HG03066 (cell line): Measurements from ENCODE around the gene THBD.
"Not testable (repeated sequence)": the region's sequence is repeated elsewhere in the genome, so short reads cannot be mapped to it uniquely, and the experiment has no call there.

ENCODE experiments used
- ATAC-seq: cut with Tn5 transposase; IDR thresholded peaks from one replicate; pipeline ENCODE4 v1.9.1; 2021; ENCODE audit warnings: low read depth; ENCODE audit not compliant: unreplicated experiment

Gene THBD

GRCh38 chr20:23039136-23039875 lies 10.2 kb downstream of the THBD start:
- ATAC-seq: no peak

GRCh38 chr20:23037017-23037481 lies 12.4 kb downstream of the THBD start:
- ATAC-seq: no peak

DNA sequence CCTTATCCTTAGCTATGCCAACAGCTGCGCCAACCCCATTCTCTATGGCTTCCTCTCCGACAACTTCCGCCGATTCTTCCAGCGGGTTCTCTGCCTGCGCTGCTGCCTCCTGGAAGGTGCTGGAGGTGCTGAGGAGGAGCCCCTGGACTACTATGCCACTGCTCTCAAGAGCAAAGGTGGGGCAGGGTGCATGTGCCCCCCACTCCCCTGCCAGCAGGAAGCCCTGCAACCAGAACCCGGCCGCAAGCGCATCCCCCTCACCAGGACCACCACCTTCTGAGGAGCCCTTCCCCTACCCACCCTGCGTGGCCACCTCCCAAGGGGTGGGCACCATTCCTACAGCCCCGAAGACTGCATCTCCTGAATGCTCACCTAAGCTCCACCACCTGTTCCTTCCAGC lies 13.1 kb downstream of the THBD start:
- ATAC-seq: no peak

GRCh38 chr20:23035731-23036130 lies 13.7 kb downstream of the THBD start:
- ATAC-seq: no peak

DNA sequence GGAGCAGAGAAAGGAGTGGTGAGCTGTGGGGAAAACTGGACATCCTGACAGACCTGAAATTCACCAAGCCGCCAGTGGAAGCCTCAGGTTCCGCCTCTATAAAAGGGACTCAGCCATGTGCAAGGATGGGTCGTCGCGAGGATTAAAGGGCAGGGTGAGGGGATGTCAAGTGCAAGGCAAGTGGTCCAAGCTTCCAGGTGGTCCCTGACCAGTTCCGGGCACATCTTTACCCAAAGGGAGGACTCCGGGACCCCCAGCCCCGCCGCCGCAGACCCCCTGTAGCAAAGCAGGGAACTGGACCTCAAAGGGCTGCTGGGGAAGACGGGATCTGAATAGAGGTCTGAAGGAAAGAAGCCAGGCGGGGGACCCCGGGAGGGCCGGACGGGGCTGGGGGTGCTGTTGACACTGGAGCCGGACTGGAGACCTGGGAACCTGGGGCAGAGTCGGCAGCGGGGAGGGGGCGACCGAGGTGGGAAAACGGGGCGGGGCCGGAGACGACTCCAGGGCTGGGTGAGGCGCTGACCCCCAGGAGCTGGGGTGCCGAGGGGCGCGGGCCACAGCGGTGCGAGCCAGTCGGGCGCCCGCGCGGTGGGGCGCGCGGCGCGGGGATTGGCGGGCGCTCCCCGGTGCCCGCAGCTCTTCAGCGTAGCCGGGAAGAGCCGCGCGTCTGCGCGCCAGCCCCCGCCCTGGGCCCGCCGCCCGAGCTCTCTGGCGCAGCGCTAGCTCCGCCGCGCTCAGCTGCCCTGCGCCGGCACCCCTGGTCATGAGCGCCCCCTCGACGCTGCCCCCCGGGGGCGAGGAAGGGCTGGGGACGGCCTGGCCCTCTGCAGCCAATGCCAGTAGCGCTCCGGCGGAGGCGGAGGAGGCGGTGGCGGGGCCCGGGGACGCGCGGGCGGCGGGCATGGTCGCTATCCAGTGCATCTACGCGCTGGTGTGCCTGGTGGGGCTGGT lies 14.5 kb downstream of the THBD start, which contains the start of gene SSTR4:
TSS of gene SSTR4 (plus strand) at position 592 of the 951 bp plus-strand sequence. CDS start at position 764, 172 bp downstream.
- no peak for ATAC-seq

- ATAC-seq: no peak
Measured at GRCh38 chr20:23033918-23034317, 15.6 kb downstream of the THBD start.

GRCh38 chr20:23032750-23033078 lies 16.8 kb downstream of the THBD start:
- no peak for ATAC-seq

GRCh38 chr20:23032056-23032749 lies 17.3 kb downstream of the THBD start:
- ATAC-seq: no peak

GRCh38 chr20:23031346-23031745 lies 18.1 kb downstream of the THBD start:
- ATAC-seq: no peak

DNA sequence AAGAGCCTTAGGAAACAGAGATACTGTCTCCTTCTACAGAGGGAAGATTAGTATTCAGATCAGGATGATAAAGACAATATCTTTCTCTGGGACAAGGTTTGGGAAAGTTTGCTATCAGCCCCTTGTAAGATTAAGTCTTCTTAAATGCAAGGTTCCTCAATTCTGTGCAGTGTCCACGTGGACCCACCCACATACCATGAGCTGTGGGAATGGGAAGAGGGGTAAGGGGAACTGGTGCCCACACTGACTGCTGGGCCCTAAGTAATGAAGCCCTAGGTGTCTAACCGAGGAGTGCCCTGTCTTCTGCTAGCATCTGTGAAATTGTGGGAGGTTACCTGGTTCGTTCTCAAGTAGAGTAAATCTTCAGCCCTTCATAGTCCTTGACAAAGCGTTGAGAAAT lies 20.1 kb downstream of the THBD start:
- no peak for ATAC-seq

DNA sequence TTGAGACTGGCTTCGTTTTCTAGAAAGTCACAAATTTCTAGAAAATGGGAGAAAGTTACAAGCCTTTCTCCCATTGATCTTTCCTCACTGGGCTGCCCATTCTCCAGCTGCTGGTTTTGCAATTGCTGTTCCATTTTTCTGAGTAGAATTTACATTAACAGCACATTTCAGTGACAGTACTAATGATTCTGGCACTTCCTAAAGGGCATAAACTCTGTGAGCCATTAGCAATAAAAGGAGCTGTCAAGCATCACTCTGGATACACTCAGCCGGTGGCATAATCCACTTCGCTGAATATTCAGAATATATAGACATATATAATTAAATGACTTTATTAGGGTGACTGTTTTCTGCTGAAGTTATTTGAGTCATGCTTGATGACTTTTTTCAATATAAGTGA lies 21.1 kb downstream of the THBD start:
- no peak for ATAC-seq

DNA sequence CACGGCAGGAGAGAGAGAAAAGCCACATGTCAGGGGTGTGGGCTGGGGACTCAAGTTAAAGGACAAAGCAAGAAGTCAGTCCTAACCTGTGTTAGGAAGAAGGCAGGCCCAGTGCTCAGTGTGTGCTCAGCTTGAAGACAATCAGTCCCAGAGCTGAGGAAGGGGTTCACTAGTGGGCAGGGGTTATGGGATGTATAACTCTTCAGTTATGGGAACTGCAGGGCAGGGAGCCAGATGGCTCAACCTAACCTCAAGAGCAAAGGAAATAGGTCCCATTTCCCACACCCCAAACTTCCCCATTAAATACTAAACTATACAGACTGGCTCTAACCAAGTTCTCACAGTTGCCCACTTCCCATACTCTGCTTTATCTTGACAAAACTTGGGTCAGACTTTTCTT lies 21.8 kb downstream of the THBD start:
- ATAC-seq: no peak

DNA sequence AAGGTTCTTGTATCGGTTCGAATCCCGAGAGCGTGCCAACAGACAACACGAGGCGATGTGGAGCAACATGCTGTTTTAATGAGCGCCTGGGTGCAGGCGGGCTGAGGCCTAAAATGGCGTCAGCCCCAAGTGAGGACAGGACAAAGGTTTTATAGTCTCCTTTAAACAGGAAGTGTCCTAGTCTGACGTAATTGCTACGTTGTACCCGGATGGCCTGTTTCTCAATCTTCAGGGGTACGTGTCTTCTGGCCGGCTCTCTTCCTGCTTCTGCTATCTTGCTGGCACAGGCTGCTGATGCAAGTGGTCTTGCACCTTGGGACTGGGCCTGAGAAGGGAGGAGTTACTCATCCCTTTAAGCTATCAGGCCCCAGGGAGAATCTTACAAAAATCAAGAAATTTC lies 24.0 kb downstream of the THBD start:
- ATAC-seq: not testable (repeated sequence)

- ATAC-seq: no peak
Measured at GRCh38 chr20:23024701-23025100, 24.8 kb downstream of the THBD start.

- no peak for ATAC-seq
Measured at GRCh38 chr20:23023621-23024177, 25.8 kb downstream of the THBD start.

DNA sequence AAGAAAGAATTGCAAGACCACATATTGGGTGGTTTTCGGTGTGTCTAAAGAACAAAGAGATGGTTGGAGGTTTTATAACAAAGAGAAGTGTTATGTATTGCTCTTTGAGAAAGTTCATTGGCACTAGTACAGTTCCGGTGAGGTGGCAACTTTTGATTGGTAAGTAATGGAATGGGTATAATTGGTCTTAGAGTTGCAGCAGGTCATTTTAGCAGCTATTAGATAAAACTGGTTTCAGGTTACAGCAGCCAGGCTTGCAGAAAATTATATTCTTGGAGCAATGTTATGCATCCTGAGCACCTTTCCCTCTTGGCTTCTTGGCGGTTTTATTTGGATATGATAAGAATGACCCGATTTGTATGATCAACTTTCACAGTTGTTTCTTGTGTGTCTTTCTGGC lies 26.6 kb downstream of the THBD start:
- ATAC-seq: no peak

DNA sequence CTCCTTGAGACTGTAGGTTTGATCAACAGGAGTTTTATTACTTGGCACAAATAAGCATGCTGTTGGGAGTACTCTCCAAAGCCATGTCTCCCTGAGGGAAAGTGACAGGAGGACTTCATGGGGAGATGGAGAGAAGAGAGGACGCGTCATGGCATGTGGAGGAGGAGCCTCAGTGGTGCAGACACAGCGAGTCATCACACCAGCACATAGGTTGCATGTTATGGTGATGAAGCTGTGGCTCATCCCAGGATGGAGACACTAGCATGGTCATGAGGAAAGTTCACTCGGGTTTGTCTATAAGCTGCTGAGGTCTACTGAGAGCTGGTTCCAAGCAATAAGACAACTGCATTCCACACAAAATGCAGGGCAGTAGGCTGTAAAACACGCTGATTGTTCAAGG lies 27.5 kb downstream of the THBD start:
- ATAC-seq: no peak

DNA sequence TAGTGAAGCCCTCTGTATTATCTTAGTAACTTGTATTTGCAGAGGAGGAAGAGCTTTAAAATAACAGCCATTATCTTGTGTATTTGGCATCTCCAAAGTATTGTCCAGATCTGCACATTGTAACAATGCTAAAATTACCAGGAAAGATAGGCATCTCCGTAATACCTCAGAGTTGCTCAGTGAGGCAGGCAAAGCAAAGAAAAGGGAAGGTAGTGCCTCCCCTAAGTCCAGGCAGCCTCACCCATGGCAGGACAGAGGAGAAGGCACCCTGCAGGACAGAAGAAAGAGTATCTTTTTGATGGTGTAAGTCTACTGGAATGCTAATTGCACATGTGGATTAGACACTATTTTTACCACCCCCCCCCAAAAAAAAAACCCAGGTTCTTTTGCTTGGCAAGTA lies 27.9 kb downstream of the THBD start:
- no peak for ATAC-seq

DNA sequence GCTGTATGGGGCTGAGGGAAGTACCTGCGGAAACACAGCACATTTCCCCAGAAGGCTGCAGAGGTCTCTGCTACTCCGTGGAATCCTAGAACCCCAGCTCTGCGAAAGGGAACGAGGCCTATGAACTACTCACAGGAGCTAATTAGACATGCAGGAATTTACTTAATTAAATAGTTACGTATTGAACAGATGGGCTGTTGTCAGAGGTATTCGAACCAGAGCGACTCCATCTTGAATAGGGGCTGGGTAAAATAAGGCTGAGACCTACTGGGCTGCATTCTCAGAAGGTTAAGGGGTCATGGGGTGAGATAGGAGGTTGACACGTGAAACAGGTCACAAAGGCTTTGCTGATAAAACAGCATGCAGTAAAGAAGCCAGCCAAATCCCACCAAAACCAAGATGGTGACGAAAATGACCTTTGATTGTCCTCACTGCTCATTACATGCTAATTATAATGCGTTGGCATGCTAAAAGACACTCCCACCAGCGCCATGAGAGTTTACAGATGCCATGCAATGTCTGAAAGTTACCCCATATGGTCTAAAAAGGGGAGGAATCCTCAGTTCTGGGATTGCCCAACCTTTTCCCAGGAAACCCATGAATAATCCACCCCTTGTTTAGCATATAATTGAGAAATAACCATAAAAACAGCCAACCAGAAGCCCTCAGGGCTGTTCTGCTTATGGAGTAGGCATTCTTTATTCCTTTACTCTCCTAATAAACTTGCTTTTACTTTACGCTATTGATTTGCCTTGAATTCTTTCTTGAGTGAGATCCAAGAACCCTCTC lies 29.0 kb downstream of the THBD start:
- ATAC-seq: no peak

- ATAC-seq: no peak
Measured at GRCh38 chr20:23019403-23019802, 30.1 kb downstream of the THBD start.
